Psoas muscle (tissue), 8 donors: ENCODE measurements around the gene ERN1. TPM values are rescaled to one million over a fixed set of nuclear protein-coding genes. Genes with fewer than 3 reads are reported as not detected.
"Not testable (repeated sequence)": the region's sequence is repeated elsewhere in the genome, so short reads cannot be mapped to it uniquely, and the experiment has no call there.

ENCODE experiments used
- ATAC-seq, 4 donors: fragments of 200-7000 bp; cut with Tn5 transposase; one replicate each; pipeline ENCODE4 v1.9.1; 2020; ENCODE audit warnings: moderate library complexity in 3 of 4, mild to moderate bottlenecking in 2 of 4
- DNase-seq, 2 donors: peaks; one replicate each; pipeline ENCODE4 v3.0.0-alpha.2; 2020
- H3K27ac ChIP-seq: fragments of 200-600 bp; one replicate; pipeline ENCODE4 v1.8.0; 2022
- H3K27me3 ChIP-seq, 3 donors: fragments of 200-600 bp in 1 of 3; one replicate each; pipeline versions ENCODE4 v1.6.1 to v1.8.0; 2013 to 2022; ENCODE audit warnings: low read length in 2 of 3, mild to moderate bottlenecking in 2 of 3, moderate library complexity in 1 of 3; ENCODE audit not compliant: insufficient read depth in 3 of 3
- H3K36me3 ChIP-seq, 2 donors: fragments of 200-600 bp in 1 of 2; one replicate each; pipeline versions ENCODE4 v1.6.1 to v1.8.0; 2013 to 2022; ENCODE audit warnings: low read depth in 1 of 2, mild to moderate bottlenecking in 1 of 2, moderate library complexity in 1 of 2; ENCODE audit not compliant: insufficient read depth in 1 of 2
- H3K4me1 ChIP-seq: fragments of 200-600 bp; one replicate; pipeline ENCODE4 v1.8.0; 2022
- H3K4me3 ChIP-seq: fragments of 200-600 bp; one replicate; pipeline ENCODE4 v1.8.0; 2022; ENCODE audit warnings: mild to moderate bottlenecking
- H3K9me3 ChIP-seq: fragments of 200-600 bp; one replicate; pipeline ENCODE4 v1.8.0; 2022
- CTCF ChIP-seq: fragments of 200-600 bp; IDR thresholded peaks from one replicate; pipeline ENCODE4 v1.8.0; 2022; ENCODE audit warnings: antibody characterized with exemption
- WGBS, 3 donors: extraction: QIAGEN DNeasy Blood & Tissue Kit; methylation state at CpG; one replicate each; pipeline versions ENCODE4 v1.1.6 to v1.1.7; 2013; 5-methylcytosine and 5-hydroxymethylcytosine counted together
- intact Hi-C, 2 donors: fragments of 100-400 bp; cut with DNase I; formaldehyde crosslinking; loops; one replicate each; pipeline versions ENCODE4 v1.11.0 to v1.14.2; 2022
- polyA plus RNA-seq, 3 donors: library from polyadenylated mRNA; stranded (reverse); fragments of 200-250 nt; gene quantifications; one replicate each; pipeline ENCODE4 v1.2.3, GENCODE V29; 2013
- total RNA-seq, 4 donors: library from RNA; stranded (reverse); fragmentation: NEBNext Ultra II Directional in 2 of 4; extraction: Animal tissue kit (Norgen Biotek cat#: 25700) in 2 of 4; gene quantifications; one replicate each; pipeline versions ENCODE4 v1.2.1 to v1.2.4, GENCODE V29; 2021 to 2023
- donor health status: healthy with polysubstance abuse.
- donor health status: DM: no; HTN: no; CAD: no; lungs with moderate emphysema.
- donor health status: Bipolar disorder and iron deficiency.
- donor health status: healthy.
- donor health status: DM: yes; HTN: yes; CAD: no.
- donor health status: DM: no; HTN: no; CAD: no.
- donor health status: DM: no; HTN: no; CAD: no.
- donor health status: DM: yes; HTN: yes; CAD: no.

ERN1 gene
- total and polyA plus RNA-seq, 7 donors, result 2.8 to 16.6 (median 10.6) TPM

GRCh38 chr17:64123114-64123513 is 6.8 kb downstream of the ERN1 start:
- H3K36me3 ChIP-seq, result no peaks in the 10 kb centered on the region
- H3K9me3 ChIP-seq, result no peaks in the 10 kb centered on the region
- H3K27ac ChIP-seq, result no peak overlapping the region
- peaks cover 8% of the 10 kb centered on the region for H3K4me1 ChIP-seq
- ATAC-seq (no peak), DNase-seq (no peak)
- no peaks in the 10 kb centered on the region for H3K27me3 ChIP-seq
- 82 to 83% (median 83%) methylated on average over 4 of the region's 4 CpGs for WGBS, 3 donors
- intact Hi-C loops, result no loop called here
- H3K4me3 ChIP-seq, result no peak overlapping the region
- TF ChIP-seq CTCF, result no peak

GRCh38 chr17:64120972-64121786 is 8.8 kb downstream of the ERN1 start:
- not testable (repeated sequence) for DNase-seq

GRCh38 chr17:64120159-64120810 is 9.7 kb downstream of the ERN1 start:
- no peak for TF ChIP-seq CTCF
- no peak overlapping the region for H3K27ac ChIP-seq
- DNase-seq (no peak), ATAC-seq (no peak)
- no peaks in the 10 kb centered on the region for H3K9me3 ChIP-seq
- WGBS, 3 donors, result 86 to 89% (median 88%) methylated on average over 3 of the region's 3 CpGs
- H3K4me3 ChIP-seq, result no peak overlapping the region
- H3K27me3 ChIP-seq, result no peaks in the 10 kb centered on the region
- H3K36me3 ChIP-seq, result no peaks in the 10 kb centered on the region
- intact Hi-C loops, result no loop called here
- H3K4me1 ChIP-seq, result peaks cover 16% of the 10 kb centered on the region

More at GRCh38 chr17:64120972-64121786, 8.8 kb downstream of the ERN1 start:
- H3K27me3 ChIP-seq, H3K9me3 ChIP-seq, H3K36me3 ChIP-seq, intact Hi-C loops, H3K4me3 ChIP-seq, H3K27ac ChIP-seq: not testable (repeated sequence)
- H3K4me1 ChIP-seq, result peaks cover 10% of the 10 kb centered on the region
- 87 to 90% (median 87%) methylated on average over 13 of the region's 13 CpGs for WGBS, 3 donors
- ATAC-seq, result peak; percentile 40 to 82 (median 44)

GRCh38 chr17:64117981-64118979 is 11.7 kb downstream of the ERN1 start:
- H3K4me3 ChIP-seq, result no peak overlapping the region
- intact Hi-C loops, result no loop called here
- TF ChIP-seq CTCF, result no peak
- H3K9me3 ChIP-seq, result no peaks in the 10 kb centered on the region
- H3K27me3 ChIP-seq, result no peaks in the 10 kb centered on the region
- ATAC-seq (peak; percentile 40 to 78 (median 72)), DNase-seq (peak; percentile 23 to 59)
- 28 to 36% (median 31%) methylated on average over 10 of the region's 10 CpGs for WGBS, 3 donors
- peak overlapping the region; percentile 47 for H3K27ac ChIP-seq
- no peaks in the 10 kb centered on the region for H3K36me3 ChIP-seq
- H3K4me1 ChIP-seq, result peaks cover 23% of the 10 kb centered on the region
